ENCODE measurements around the gene HOMER1.

Gene HOMER1

GRCh38 chr5:79488058-79488457 is 25.9 kb downstream of the HOMER1 start:
- no peak for DNase-seq

GRCh38 chr5:79487251-79487650 is 26.7 kb downstream of the HOMER1 start:
- DNase-seq, result no peak

GRCh38 chr5:79486116-79486515 is 27.8 kb downstream of the HOMER1 start:
- no peak for DNase-seq

- no peak for DNase-seq
These were observed 29.2 kb downstream of the HOMER1 start for GRCh38 chr5:79484731-79485130.

GRCh38 chr5:79481574-79481973 is 32.4 kb downstream of the HOMER1 start:
- no peak for DNase-seq

- no peak for DNase-seq
These were observed 32.9 kb downstream of the HOMER1 start for GRCh38 chr5:79480991-79481390.

- no peak for DNase-seq
These were observed 38.8 kb downstream of the HOMER1 start for GRCh38 chr5:79475152-79475466.

GRCh38 chr5:79474367-79475151 is 39.4 kb downstream of the HOMER1 start:
- no peak for DNase-seq

GRCh38 chr5:79471556-79471955 is 42.4 kb downstream of the HOMER1 start:
- no peak for DNase-seq

GRCh38 chr5:79464695-79465332 is 49.1 kb downstream of the HOMER1 start:
- DNase-seq, result no peak

- no peak for DNase-seq
These were observed 49.7 kb downstream of the HOMER1 start for GRCh38 chr5:79464278-79464677.

GRCh38 chr5:79459626-79460025 is 54.3 kb downstream of the HOMER1 start:
- DNase-seq, result no peak

- no peak for DNase-seq
These were observed 56.9 kb downstream of the HOMER1 start for GRCh38 chr5:79456890-79457583.

GRCh38 chr5:79456400-79456799 is 57.5 kb downstream of the HOMER1 start:
- DNase-seq, result no peak

- no peak for DNase-seq
These were observed 59.9 kb downstream of the HOMER1 start for GRCh38 chr5:79454043-79454442.

- DNase-seq, result no peak
These were observed 65.6 kb downstream of the HOMER1 start for GRCh38 chr5:79448336-79448735.

- no peak for DNase-seq
These were observed 77.1 kb downstream of the HOMER1 start for GRCh38 chr5:79436821-79437220.

GRCh38 chr5:79436224-79436623 is 77.7 kb downstream of the HOMER1 start:
- DNase-seq, result no peak

- no peak for DNase-seq
These were observed 83.7 kb downstream of the HOMER1 start for GRCh38 chr5:79430196-79430595.

GRCh38 chr5:79423296-79423695 is 90.6 kb downstream of the HOMER1 start:
- DNase-seq, result no peak

- no peak for DNase-seq
These were observed 93.7 kb downstream of the HOMER1 start for GRCh38 chr5:79420248-79420647.

GRCh38 chr5:79418276-79418675 is 95.7 kb downstream of the HOMER1 start:
- DNase-seq, result no peak

- DNase-seq, result no peak
These were observed 96.4 kb downstream of the HOMER1 start for GRCh38 chr5:79417495-79417894.

- DNase-seq, result no peak
These were observed 97.4 kb downstream of the HOMER1 start for GRCh38 chr5:79416499-79416898.

Data from activated CD4-positive, alpha-beta T cell treated with anti-CD3 and anti-CD28 coated beads, Interleukin-2, amount 50 U/mL, for 4 hours (primary cell).